OCI-LY3 (cell line): ENCODE results near the gene COG3.

Experiments used
- H2AFZ ChIP-seq: fragments of 200-600, 300-600 bp; shearing (Covaris generic); 2 replicates; pipeline ENCODE4 v1.6.0; 2014; ENCODE audit warnings: antibody characterized with exemption, low read depth, low read length
- H3K27ac ChIP-seq: fragments of 200-600, 300-600 bp; sonication (generic); 2 replicates; pipeline ENCODE4 v1.5.1; 2014; ENCODE audit warnings: mild to moderate bottlenecking, low read length, moderate library complexity, mixed read lengths
- H3K27me3 ChIP-seq: fragments of 200-600, 300-600 bp; sonication (generic); 2 replicates; pipeline ENCODE4 v1.6.1; 2014; ENCODE audit warnings: low read depth, low read length, mixed read lengths
- H3K36me3 ChIP-seq: fragments of 200-600, 300-600 bp; sonication (generic); replicated peaks from 2 replicates; pipeline ENCODE3; 2014; ENCODE audit warnings: low read depth, low read length, mixed read lengths
- H3K4me1 ChIP-seq: fragments of 300-600, 200-600 bp; sonication (generic); 2 replicates; pipeline ENCODE4 v1.6.1; 2014; ENCODE audit warnings: low read length, mixed read lengths
- H3K4me2 ChIP-seq: fragments of 200-600, 300-600 bp; sonication (generic); 2 replicates; pipeline ENCODE4 v1.6.1; 2014; ENCODE audit warnings: low read length, mixed read lengths
- H3K4me3 ChIP-seq: fragments of 300-600, 200-600 bp; sonication (generic); 2 replicates; pipeline ENCODE4 v1.5.1; 2014; ENCODE audit warnings: antibody characterized with exemption, mild to moderate bottlenecking, low read length, moderate library complexity
- H3K79me2 ChIP-seq: fragments of 300-600, 200-600 bp; shearing (Covaris generic); 2 replicates; pipeline ENCODE4 v1.6.1; 2014; ENCODE audit warnings: mild to moderate bottlenecking, low read length, mixed read lengths
- H3K9ac ChIP-seq: fragments of 300-600, 200-600 bp; shearing (Covaris generic); 2 replicates; pipeline ENCODE4 v1.6.0; 2014; ENCODE audit warnings: mild to moderate bottlenecking, low read length, moderate library complexity
- H3K9me3 ChIP-seq: fragments of 200-600, 300-600 bp; shearing (Covaris generic); 2 replicates; pipeline ENCODE4 v1.6.1; 2014; ENCODE audit warnings: low read length, mixed read lengths; ENCODE audit not compliant: insufficient read depth
- H4K20me1 ChIP-seq: fragments of 200-600, 300-600 bp; sonication (generic); 2 replicates; pipeline ENCODE4 v1.6.1; 2016; ENCODE audit warnings: low read length, mixed read lengths; ENCODE audit not compliant: insufficient read depth
- EZH2phosphoT487 ChIP-seq: fragments of 200-600 bp; shearing (Covaris generic); IDR thresholded peaks from 2 replicates; pipeline ENCODE4 v1.6.1; 2018; ENCODE audit warnings: antibody characterized with exemption, mixed run types, low read depth
- TF ChIP-seq, protein P1 (sequence below): fragments of 200-600, 300-600 bp; sonication (generic); IDR thresholded peaks from 2 replicates; pipeline ENCODE4 v1.5.1; 2014; ENCODE audit warnings: antibody characterized with exemption, low read length, low read depth

The COG3 gene

DNA sequence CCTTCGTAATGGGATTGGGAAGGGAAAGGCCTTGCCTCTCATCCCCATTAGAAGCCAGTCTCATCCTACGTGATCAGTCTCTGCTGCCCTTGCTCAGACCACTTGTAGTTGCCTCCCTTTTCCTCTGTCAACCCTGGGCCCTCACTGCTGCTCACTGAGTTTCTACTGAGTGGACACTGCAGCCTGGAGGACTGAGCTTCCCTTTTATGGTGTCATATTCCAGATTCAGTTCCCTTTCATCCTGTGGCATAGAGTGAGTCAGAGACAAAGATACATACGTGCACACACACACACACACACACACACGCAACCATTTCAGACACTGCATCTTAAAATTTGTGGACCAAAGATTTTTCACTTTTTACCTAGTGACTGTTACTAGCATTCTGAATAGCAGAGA lies 56.6 kb downstream of the COG3 start:
- Histone ChIP-seq H3K4me2 (no peak overlapping the region), H2AFZ (no peak overlapping the region), H4K20me1 (peaks cover 4% of the 10 kb centered on the region; the same call in 1 of the 2 replicates), H3K9ac (no peak overlapping the region), H3K79me2 (no peaks in the 10 kb centered on the region), H3K4me3 (no peak overlapping the region), H3K9me3 (no peaks in the 10 kb centered on the region), H3K4me1 (peaks cover 9% of the 10 kb centered on the region), H3K36me3 (peaks cover 51% of the 10 kb centered on the region), H3K27me3 (no peaks in the 10 kb centered on the region), H3K27ac (no peak overlapping the region)
- TF ChIP-seq, protein P1, sequence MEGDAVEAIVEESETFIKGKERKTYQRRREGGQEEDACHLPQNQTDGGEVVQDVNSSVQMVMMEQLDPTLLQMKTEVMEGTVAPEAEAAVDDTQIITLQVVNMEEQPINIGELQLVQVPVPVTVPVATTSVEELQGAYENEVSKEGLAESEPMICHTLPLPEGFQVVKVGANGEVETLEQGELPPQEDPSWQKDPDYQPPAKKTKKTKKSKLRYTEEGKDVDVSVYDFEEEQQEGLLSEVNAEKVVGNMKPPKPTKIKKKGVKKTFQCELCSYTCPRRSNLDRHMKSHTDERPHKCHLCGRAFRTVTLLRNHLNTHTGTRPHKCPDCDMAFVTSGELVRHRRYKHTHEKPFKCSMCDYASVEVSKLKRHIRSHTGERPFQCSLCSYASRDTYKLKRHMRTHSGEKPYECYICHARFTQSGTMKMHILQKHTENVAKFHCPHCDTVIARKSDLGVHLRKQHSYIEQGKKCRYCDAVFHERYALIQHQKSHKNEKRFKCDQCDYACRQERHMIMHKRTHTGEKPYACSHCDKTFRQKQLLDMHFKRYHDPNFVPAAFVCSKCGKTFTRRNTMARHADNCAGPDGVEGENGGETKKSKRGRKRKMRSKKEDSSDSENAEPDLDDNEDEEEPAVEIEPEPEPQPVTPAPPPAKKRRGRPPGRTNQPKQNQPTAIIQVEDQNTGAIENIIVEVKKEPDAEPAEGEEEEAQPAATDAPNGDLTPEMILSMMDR, result no peak
- no peak for TF ChIP-seq EZH2phosphoT487

DNA sequence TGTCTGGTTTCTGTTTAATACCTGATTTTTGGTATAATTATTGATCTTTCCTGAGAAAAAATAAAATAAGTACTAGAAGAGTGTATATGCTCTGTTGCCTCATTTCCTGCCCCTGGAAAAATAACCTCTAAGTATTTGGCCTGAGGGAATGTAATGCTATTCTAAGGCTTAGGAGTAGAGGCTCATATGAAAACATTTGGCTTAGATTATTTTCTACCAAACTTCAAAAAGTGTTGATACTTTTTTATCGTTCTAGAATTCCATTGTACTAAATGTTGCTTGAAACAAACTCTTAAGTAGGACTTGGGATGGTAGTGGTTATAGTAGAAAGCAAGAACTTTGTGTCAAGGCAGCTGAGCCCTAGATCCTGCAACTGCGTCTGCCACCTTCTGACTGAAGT lies 57.8 kb downstream of the COG3 start:
- Histone ChIP-seq H3K27ac (no peak overlapping the region), H2AFZ (no peak overlapping the region), H3K36me3 (peaks cover 48% of the 10 kb centered on the region), H3K9ac (no peak overlapping the region), H3K9me3 (no peaks in the 10 kb centered on the region), H3K79me2 (no peaks in the 10 kb centered on the region), H4K20me1 (no peaks in the 10 kb centered on the region), H3K27me3 (no peaks in the 10 kb centered on the region), H3K4me3 (no peak overlapping the region), H3K4me2 (no peak overlapping the region), H3K4me1 (no peaks in the 10 kb centered on the region)
- TF ChIP-seq, protein P1, result no peak
- TF ChIP-seq EZH2phosphoT487, result no peak

DNA sequence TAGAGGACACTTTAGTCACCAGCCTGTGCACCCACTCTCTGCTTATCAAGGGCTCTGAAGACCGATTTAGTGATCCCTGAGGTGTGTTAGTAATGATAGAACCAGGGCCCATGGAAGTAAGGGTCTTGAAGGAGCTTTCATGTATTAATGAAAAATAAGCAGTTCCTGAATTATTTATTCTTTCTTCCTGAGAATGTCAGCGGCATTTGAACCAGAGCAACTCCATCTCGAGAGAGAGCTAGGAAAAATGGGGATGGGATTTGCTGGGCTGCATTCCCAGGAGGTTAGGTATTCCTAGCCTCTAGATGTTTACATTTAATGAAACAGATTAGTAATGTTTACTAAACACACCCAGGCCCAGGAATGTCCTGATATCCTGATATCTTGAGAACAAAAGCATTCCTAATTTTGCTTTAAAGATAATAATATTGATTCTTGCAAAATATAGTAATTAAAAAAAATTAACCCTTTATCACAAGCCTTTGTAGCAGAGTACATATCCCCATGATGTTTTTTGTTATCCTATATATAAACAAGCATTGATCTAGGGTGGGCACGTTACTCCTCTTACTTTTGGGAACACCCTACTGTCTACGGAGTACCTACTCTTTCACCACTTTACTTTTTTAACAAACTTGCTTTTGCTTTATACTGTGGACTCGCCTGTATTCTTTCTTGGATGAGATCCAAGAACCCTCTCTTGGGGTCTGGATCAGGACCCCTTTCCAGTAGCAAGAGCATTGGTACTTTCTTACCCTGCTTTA lies 63.1 kb downstream of the COG3 start:
- TF ChIP-seq, protein P1, result no peak
- no peak for TF ChIP-seq EZH2phosphoT487
- H2AFZ ChIP-seq, result no peak overlapping the region
- H3K9ac ChIP-seq, result no peak overlapping the region
- no peaks in the 10 kb centered on the region for H3K4me1 ChIP-seq
- H3K27me3 ChIP-seq, result no peaks in the 10 kb centered on the region
- H4K20me1 ChIP-seq, result no peaks in the 10 kb centered on the region
- H3K27ac ChIP-seq, result no peak overlapping the region
- no peak overlapping the region for H3K4me2 ChIP-seq
- no peaks in the 10 kb centered on the region for H3K79me2 ChIP-seq
- no peaks in the 10 kb centered on the region for H3K9me3 ChIP-seq
- H3K36me3 ChIP-seq, result peaks cover 45% of the 10 kb centered on the region
- H3K4me3 ChIP-seq, result no peak overlapping the region

DNA sequence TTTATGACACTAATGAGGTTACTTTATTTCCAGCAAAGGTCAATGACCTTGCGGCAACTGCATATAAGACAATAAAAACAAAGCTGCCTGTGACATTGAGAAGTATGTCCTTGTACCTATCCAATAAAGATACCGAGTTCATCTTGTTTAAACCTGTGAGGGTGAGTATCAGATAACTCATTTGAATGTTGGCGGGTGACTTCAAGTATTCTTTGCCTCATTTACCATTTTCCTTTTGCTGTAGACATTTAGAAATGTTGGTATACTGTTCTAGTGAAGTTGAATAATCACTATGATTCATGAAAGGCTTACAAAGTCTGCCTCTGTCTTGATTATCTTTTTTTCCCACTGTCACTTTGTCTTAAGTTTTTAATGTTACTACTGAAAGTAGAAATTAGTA lies 65.0 kb downstream of the COG3 start:
- Histone ChIP-seq H3K27ac (no peak overlapping the region), H3K4me2 (no peak overlapping the region), H3K36me3 (peaks cover 57% of the 10 kb centered on the region)

More for the DNA sequence above, 65.0 kb downstream of the COG3 start:
- Histone ChIP-seq H3K27me3 (no peaks in the 10 kb centered on the region), H2AFZ (no peak overlapping the region), H3K9ac (no peak overlapping the region), H3K9me3 (no peaks in the 10 kb centered on the region), H3K4me3 (no peak overlapping the region), H3K4me1 (no peaks in the 10 kb centered on the region), H4K20me1 (no peaks in the 10 kb centered on the region), H3K79me2 (no peaks in the 10 kb centered on the region)
- TF ChIP-seq, protein P1, result no peak
- no peak for TF ChIP-seq EZH2phosphoT487
